HUES6 (cell line): ENCODE data around the gene MYL3.

Experiments used
- H3K27ac ChIP-seq: 2 replicates; pipeline ENCODE4 v1.7.0; 2013; ENCODE audit warnings: low read depth, mild to moderate bottlenecking, low read length, inconsistent platforms
- H3K27me3 ChIP-seq: 2 replicates; pipeline ENCODE4 v1.6.1; 2013; ENCODE audit warnings: low read length; ENCODE audit not compliant: control insufficient read depth, insufficient read depth
- H3K36me3 ChIP-seq: 2 replicates; pipeline ENCODE4 v1.6.1; 2013; ENCODE audit warnings: low read length; ENCODE audit not compliant: control insufficient read depth, insufficient read depth
- H3K4me1 ChIP-seq: 2 replicates; pipeline ENCODE4 v1.6.1; 2013; ENCODE audit warnings: low read length; ENCODE audit not compliant: control insufficient read depth, insufficient read depth
- H3K4me3 ChIP-seq: 2 replicates; pipeline ENCODE4 v1.5.1; 2013; ENCODE audit warnings: low read depth, low read length
- H3K9ac ChIP-seq: one replicate; pipeline ENCODE4 v1.6.1; 2013; ENCODE audit warnings: mild to moderate bottlenecking, low read length
- H3K9me3 ChIP-seq: 2 replicates; pipeline ENCODE4 v1.6.1; 2013; ENCODE audit warnings: low read depth, low read length; ENCODE audit not compliant: control insufficient read depth, insufficient read depth

Gene MYL3

GRCh38 chr3:46856576-46857471 lies 6.4 kb downstream of the MYL3 start:
- no peaks in the 10 kb centered on the region; the same call in 1 of the 2 replicates for H3K4me1 ChIP-seq
- H3K4me3 ChIP-seq, result no peak overlapping the region
- peaks cover 9% of the 10 kb centered on the region; the same call in 1 of the 2 replicates for H3K27me3 ChIP-seq
- no peak overlapping the region for H3K9ac ChIP-seq
- no peak overlapping the region for H3K27ac ChIP-seq
- H3K9me3 ChIP-seq, result no peaks in the 10 kb centered on the region
- no peaks in the 10 kb centered on the region for H3K36me3 ChIP-seq

GRCh38 chr3:46854555-46854991 lies 8.7 kb downstream of the MYL3 start:
- peaks cover 9% of the 10 kb centered on the region; the same call in 1 of the 2 replicates for H3K27me3 ChIP-seq
- no peaks in the 10 kb centered on the region; the same call in 1 of the 2 replicates for H3K4me1 ChIP-seq
- H3K36me3 ChIP-seq, result no peaks in the 10 kb centered on the region
- no peak overlapping the region for H3K9ac ChIP-seq
- H3K9me3 ChIP-seq, result no peaks in the 10 kb centered on the region
- H3K27ac ChIP-seq, result no peak overlapping the region
- no peak overlapping the region for H3K4me3 ChIP-seq

- Histone ChIP-seq H3K9me3 (no peaks in the 10 kb centered on the region), H3K36me3 (no peaks in the 10 kb centered on the region), H3K4me3 (no peak overlapping the region), H3K27ac (no peak overlapping the region), H3K4me1 (peaks cover 5% of the 10 kb centered on the region; the same call in 1 of the 2 replicates), H3K9ac (no peak overlapping the region), H3K27me3 (peaks cover 9% of the 10 kb centered on the region; the same call in 1 of the 2 replicates)
These were observed 9.5 kb downstream of the MYL3 start for GRCh38 chr3:46853441-46854415.

- Histone ChIP-seq H3K4me3 (no peak overlapping the region), H3K27ac (no peak overlapping the region), H3K4me1 (peaks cover 9% of the 10 kb centered on the region), H3K27me3 (peaks cover 4% of the 10 kb centered on the region; the same call in 1 of the 2 replicates), H3K9ac (no peak overlapping the region), H3K9me3 (no peaks in the 10 kb centered on the region), H3K36me3 (no peaks in the 10 kb centered on the region)
These were observed 10.3 kb downstream of the MYL3 start for GRCh38 chr3:46852839-46853355.

- no peak overlapping the region for H3K27ac ChIP-seq
- no peak overlapping the region for H3K4me3 ChIP-seq
- H3K27me3 ChIP-seq, result no peaks in the 10 kb centered on the region
- no peaks in the 10 kb centered on the region for H3K36me3 ChIP-seq
- no peaks in the 10 kb centered on the region for H3K9me3 ChIP-seq
- H3K9ac ChIP-seq, result no peak overlapping the region
- H3K4me1 ChIP-seq, result peaks cover 10% of the 10 kb centered on the region
These were observed 10.9 kb downstream of the MYL3 start for GRCh38 chr3:46852334-46852720.

- Histone ChIP-seq H3K4me1 (peaks cover 10% of the 10 kb centered on the region), H3K27ac (no peak overlapping the region), H3K4me3 (no peak overlapping the region), H3K27me3 (peaks cover under 1% of the 10 kb centered on the region; the same call in 1 of the 2 replicates), H3K9me3 (no peaks in the 10 kb centered on the region), H3K9ac (no peak overlapping the region), H3K36me3 (no peaks in the 10 kb centered on the region)
These were observed 11.6 kb downstream of the MYL3 start for GRCh38 chr3:46851364-46852333.

GRCh38 chr3:46850468-46850779 lies 12.8 kb downstream of the MYL3 start:
- H3K4me3 ChIP-seq, result no peak overlapping the region
- no peak overlapping the region for H3K27ac ChIP-seq
- H3K4me1 ChIP-seq, result peaks cover 17% of the 10 kb centered on the region
- H3K36me3 ChIP-seq, result no peaks in the 10 kb centered on the region
- H3K27me3 ChIP-seq, result peaks cover 6% of the 10 kb centered on the region; the same call in 1 of the 2 replicates
- H3K9me3 ChIP-seq, result no peaks in the 10 kb centered on the region
- no peak overlapping the region for H3K9ac ChIP-seq

- Histone ChIP-seq H3K4me1 (peaks cover 23% of the 10 kb centered on the region), H3K9me3 (no peaks in the 10 kb centered on the region), H3K9ac (no peak overlapping the region), H3K4me3 (no peak overlapping the region), H3K27me3 (peaks cover 6% of the 10 kb centered on the region; the same call in 1 of the 2 replicates), H3K27ac (no peak overlapping the region), H3K36me3 (no peaks in the 10 kb centered on the region)
These were observed 13.4 kb downstream of the MYL3 start for GRCh38 chr3:46849686-46850467.

GRCh38 chr3:46849045-46849631 lies 14.1 kb downstream of the MYL3 start:
- no peak overlapping the region for H3K4me3 ChIP-seq
- no peaks in the 10 kb centered on the region for H3K36me3 ChIP-seq
- peaks cover 6% of the 10 kb centered on the region; the same call in 1 of the 2 replicates for H3K27me3 ChIP-seq
- peaks cover 24% of the 10 kb centered on the region for H3K4me1 ChIP-seq
- no peak overlapping the region for H3K27ac ChIP-seq
- no peak overlapping the region for H3K9ac ChIP-seq
- no peaks in the 10 kb centered on the region for H3K9me3 ChIP-seq
